HEK293 (cell line): ENCODE data around the gene MPHOSPH9.
A peak's percentile ranks its signal among the peaks of the same experiment; 100 is the strongest.

Source experiments
- CTCF ChIA-PET: fragments of 350-600 bp; formaldehyde crosslinking; extraction: SDS; loops from one replicate; lab custom pipeline; 2021; ENCODE audit warnings: antibody characterized with exemption; lab: Yijun Ruan, JAX
- POLR2A ChIA-PET: fragments of 300-600 bp; formaldehyde crosslinking; extraction: SDS; loops from one replicate; lab custom pipeline; 2020; ENCODE audit warnings: antibody characterized with exemption, inconsistent platforms; lab: Yijun Ruan, JAX
- H3K27ac ChIP-seq: fragments of 200-500 bp; sonication (Bioruptor generic); 2 replicates; pipeline ENCODE4 v1.5.1; 2014; ENCODE audit warnings: low read depth, low read length, control low read depth, inconsistent platforms; ENCODE audit errors: extremely low read depth
- H3K36me3 ChIP-seq, 2 experiments: fragments of 200-500 bp in 1 of 2; sonication (Bioruptor generic) in 1 of 2; 1 replicate in 1 of 2; 2 replicates in 1 of 2; pipeline ENCODE4 v1.5.1; 2014 to 2017; ENCODE audit warnings: inconsistent platforms in 2 of 2, low read length in 2 of 2; ENCODE audit not compliant: control insufficient read depth in 2 of 2, insufficient read depth in 1 of 2
- H3K4me1 ChIP-seq: fragments of 200-500 bp; sonication (Bioruptor generic); 2 replicates; pipeline ENCODE4 v1.5.1; 2014; ENCODE audit warnings: mild to moderate bottlenecking, low read length, inconsistent platforms; ENCODE audit not compliant: control insufficient read depth, insufficient read depth
- H3K4me3 ChIP-seq: 2 replicates; pipeline ENCODE4 v1.5.1; 2011; ENCODE audit warnings: low read depth, mild to moderate bottlenecking, control low read depth, low read length, moderate library complexity
- H3K9me3 ChIP-seq: fragments of 200-500 bp; sonication (Bioruptor generic); 2 replicates; pipeline ENCODE4 v1.5.1; 2014; ENCODE audit warnings: low read depth, low read length, inconsistent platforms; ENCODE audit not compliant: control insufficient read depth, insufficient read depth
- KLF1 ChIP-seq: fragments of 450-650 bp; formaldehyde crosslinking; IDR thresholded peaks from 2 replicates; pipeline ENCODE4 v1.5.1; 2016; ENCODE audit warnings: missing biosample characterization, missing genetic modification characterization
- OSR2 ChIP-seq: fragments of 450-650 bp; formaldehyde crosslinking; IDR thresholded peaks from 2 replicates; pipeline ENCODE4 v1.5.1; 2016; ENCODE audit warnings: missing biosample characterization, missing genetic modification characterization
- PRDM1 ChIP-seq: fragments of 450-650 bp; formaldehyde crosslinking; IDR thresholded peaks from 2 replicates; pipeline ENCODE4; 2016; ENCODE audit warnings: missing biosample characterization, missing genetic modification characterization
- REPIN1 ChIP-seq: fragments of 450-650 bp; formaldehyde crosslinking; IDR thresholded peaks from 2 replicates; pipeline ENCODE4 v1.5.1; 2017; ENCODE audit warnings: missing biosample characterization, missing genetic modification characterization, low read depth
- TRIM28 ChIP-seq: IDR thresholded peaks from 2 replicates; pipeline ENCODE4 v1.6.1; 2011; ENCODE audit warnings: low read length, control low read depth, borderline replicate concordance
- YY1 ChIP-seq: fragments of 450-650 bp; formaldehyde crosslinking; IDR thresholded peaks from 2 replicates; pipeline ENCODE4 v1.5.1; 2018; ENCODE audit warnings: missing biosample characterization, missing genetic modification characterization
- ZFP3 ChIP-seq: fragments of 450-650 bp; formaldehyde crosslinking; IDR thresholded peaks from 2 replicates; pipeline ENCODE4 v1.5.1; 2016; ENCODE audit warnings: low read depth, missing biosample characterization, missing genetic modification characterization
- ZNF175 ChIP-seq: fragments of 450-650 bp; formaldehyde crosslinking; IDR thresholded peaks from 2 replicates; pipeline ENCODE4 v1.5.1; 2016; ENCODE audit warnings: missing biosample characterization, missing genetic modification characterization
- ZNF24 ChIP-seq: fragments of 450-650 bp; formaldehyde crosslinking; IDR thresholded peaks from 2 replicates; pipeline ENCODE4 v1.5.1; 2016; ENCODE audit warnings: missing biosample characterization, missing genetic modification characterization
- ZNF37A ChIP-seq: fragments of 450-650 bp; IDR thresholded peaks from 2 replicates; pipeline ENCODE4 v1.5.1; 2018; ENCODE audit warnings: missing biosample characterization, missing genetic modification characterization
- ZNF610 ChIP-seq: fragments of 450-650 bp; formaldehyde crosslinking; IDR thresholded peaks from 2 replicates; pipeline ENCODE4 v1.5.1; 2016; ENCODE audit warnings: missing biosample characterization, missing genetic modification characterization, borderline replicate concordance
- TF ChIP-seq, protein P1 (sequence below): fragments of 450-650 bp; formaldehyde crosslinking; IDR thresholded peaks from 2 replicates; pipeline ENCODE4 v1.5.1; 2017; ENCODE audit warnings: missing biosample characterization, missing genetic modification characterization
- TF ChIP-seq, protein P2 (sequence below): fragments of 450-650 bp; IDR thresholded peaks from 2 replicates; pipeline ENCODE4 v1.5.1; 2018; ENCODE audit warnings: missing biosample characterization, mild to moderate bottlenecking, missing genetic modification characterization
- TF ChIP-seq, protein P3 (sequence below): fragments of 450-650 bp; formaldehyde crosslinking; IDR thresholded peaks from 2 replicates; pipeline ENCODE4 v1.5.1; 2016; ENCODE audit warnings: missing biosample characterization, missing genetic modification characterization

Gene MPHOSPH9

DNA sequence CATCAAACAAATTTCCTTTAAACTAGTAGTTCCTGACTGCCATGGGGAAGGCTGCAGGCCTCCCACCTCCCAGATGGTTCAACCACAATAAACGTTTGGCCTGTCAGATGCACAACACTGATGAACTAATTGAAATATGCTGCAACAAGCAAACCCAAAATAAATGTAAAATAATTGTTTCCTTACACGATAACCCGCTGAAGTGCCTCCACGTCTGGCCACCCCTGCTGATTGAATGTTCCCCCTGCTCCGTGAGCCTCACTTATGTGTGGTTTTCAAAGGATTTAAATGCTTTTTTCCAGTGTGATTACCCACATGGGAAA, 90.5 kb downstream of the MPHOSPH9 start:
- Histone ChIP-seq H3K4me1 (peaks cover 12% of the 10 kb centered on the region), H3K27ac (no peak overlapping the region), H3K4me3 (no peak overlapping the region), H3K36me3 (no peaks in the 10 kb centered on the region), H3K9me3 (no peaks in the 10 kb centered on the region)
- TF ChIP-seq, protein P1, sequence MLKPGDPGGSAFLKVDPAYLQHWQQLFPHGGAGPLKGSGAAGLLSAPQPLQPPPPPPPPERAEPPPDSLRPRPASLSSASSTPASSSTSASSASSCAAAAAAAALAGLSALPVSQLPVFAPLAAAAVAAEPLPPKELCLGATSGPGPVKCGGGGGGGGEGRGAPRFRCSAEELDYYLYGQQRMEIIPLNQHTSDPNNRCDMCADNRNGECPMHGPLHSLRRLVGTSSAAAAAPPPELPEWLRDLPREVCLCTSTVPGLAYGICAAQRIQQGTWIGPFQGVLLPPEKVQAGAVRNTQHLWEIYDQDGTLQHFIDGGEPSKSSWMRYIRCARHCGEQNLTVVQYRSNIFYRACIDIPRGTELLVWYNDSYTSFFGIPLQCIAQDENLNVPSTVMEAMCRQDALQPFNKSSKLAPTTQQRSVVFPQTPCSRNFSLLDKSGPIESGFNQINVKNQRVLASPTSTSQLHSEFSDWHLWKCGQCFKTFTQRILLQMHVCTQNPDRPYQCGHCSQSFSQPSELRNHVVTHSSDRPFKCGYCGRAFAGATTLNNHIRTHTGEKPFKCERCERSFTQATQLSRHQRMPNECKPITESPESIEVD (tag by site-specific recombination) = peak; percentile 42
- no peak for TF ChIP-seq REPIN1
- ChIA-PET POLR2A (interaction anchor here (0.9 kb wide), 1 partner anchor 67 kb away, joined by 4 read pairs; no protein-coding TSS in a partner anchor), CTCF (interaction anchor here (0.6 kb wide), 2 partner anchors 37 to 95 kb away, joined by 3 to 4 read pairs; no protein-coding TSS in a partner anchor)

DNA sequence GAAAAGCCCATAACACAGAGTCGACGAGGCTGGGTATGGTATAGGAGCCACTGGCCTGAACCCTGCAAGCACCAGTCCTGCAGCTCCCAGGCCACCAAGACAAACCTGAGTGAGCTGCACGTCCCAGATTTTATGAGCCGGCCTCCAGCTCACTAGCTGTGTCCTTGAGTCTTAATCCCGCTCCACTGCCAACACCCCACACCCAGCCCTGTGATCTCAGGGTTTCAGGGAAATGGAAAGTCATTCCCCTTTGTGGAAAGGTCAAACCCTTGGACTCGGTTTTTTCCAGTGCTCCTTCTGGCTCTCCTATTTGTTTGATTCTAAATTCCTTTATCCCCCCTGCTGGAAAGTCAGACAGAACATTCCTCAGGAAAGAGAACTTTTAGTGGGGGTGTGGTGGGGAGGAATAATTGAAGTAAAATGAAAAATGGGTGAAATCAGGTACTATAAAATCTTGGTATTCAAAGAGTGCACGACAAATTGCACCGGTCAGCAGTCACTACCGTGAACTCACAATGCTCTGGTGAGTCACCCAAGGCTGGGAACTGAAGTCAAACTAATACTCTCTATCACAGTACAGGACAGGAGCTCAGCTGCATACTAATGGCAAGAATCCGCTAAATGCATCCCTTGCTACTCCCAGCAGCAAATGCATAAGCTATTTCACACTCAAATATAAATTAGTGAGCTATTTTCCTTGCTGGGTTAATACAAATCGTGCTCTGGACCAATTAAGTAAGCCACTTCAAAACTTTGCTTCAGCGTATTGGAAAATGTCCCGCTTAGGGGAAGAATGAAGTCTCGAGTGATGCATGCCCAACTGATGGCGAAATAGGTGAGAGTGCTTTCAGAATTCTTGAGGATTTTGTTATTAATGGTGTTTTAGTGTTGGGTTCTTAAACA, 91.1 kb downstream of the MPHOSPH9 start:
- peaks cover 12% of the 10 kb centered on the region for H3K4me1 ChIP-seq
- TF ChIP-seq ZFP3 (tag by site-specific recombination) (no peak), TRIM28 (no peak), ZNF37A (tag by site-specific recombination) (no peak), OSR2 (tag by site-specific recombination) (0 out of 2 replicates have a peak, but pooled peaks have one; percentile 32), ZNF610 (no peak), YY1 (tag by site-specific recombination) (no peak)
- TF ChIP-seq, protein P2, sequence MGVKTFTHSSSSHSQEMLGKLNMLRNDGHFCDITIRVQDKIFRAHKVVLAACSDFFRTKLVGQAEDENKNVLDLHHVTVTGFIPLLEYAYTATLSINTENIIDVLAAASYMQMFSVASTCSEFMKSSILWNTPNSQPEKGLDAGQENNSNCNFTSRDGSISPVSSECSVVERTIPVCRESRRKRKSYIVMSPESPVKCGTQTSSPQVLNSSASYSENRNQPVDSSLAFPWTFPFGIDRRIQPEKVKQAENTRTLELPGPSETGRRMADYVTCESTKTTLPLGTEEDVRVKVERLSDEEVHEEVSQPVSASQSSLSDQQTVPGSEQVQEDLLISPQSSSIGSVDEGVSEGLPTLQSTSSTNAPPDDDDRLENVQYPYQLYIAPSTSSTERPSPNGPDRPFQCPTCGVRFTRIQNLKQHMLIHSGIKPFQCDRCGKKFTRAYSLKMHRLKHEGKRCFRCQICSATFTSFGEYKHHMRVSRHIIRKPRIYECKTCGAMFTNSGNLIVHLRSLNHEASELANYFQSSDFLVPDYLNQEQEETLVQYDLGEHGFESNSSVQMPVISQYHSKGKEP (tag by site-specific recombination) = peak; percentile 28; the same call in 1 of the 2 replicates
- no peaks in the 10 kb centered on the region for H3K9me3 ChIP-seq
- no peak overlapping the region for H3K27ac ChIP-seq
- H3K4me3 ChIP-seq = no peak overlapping the region
- no peaks in the 10 kb centered on the region for H3K36me3 ChIP-seq
- POLR2A ChIA-PET = no interaction called here
- CTCF ChIA-PET = interaction anchor here (0.6 kb wide), 1 partner anchor 96 kb away, joined by 3 read pairs; no protein-coding TSS in a partner anchor

DNA sequence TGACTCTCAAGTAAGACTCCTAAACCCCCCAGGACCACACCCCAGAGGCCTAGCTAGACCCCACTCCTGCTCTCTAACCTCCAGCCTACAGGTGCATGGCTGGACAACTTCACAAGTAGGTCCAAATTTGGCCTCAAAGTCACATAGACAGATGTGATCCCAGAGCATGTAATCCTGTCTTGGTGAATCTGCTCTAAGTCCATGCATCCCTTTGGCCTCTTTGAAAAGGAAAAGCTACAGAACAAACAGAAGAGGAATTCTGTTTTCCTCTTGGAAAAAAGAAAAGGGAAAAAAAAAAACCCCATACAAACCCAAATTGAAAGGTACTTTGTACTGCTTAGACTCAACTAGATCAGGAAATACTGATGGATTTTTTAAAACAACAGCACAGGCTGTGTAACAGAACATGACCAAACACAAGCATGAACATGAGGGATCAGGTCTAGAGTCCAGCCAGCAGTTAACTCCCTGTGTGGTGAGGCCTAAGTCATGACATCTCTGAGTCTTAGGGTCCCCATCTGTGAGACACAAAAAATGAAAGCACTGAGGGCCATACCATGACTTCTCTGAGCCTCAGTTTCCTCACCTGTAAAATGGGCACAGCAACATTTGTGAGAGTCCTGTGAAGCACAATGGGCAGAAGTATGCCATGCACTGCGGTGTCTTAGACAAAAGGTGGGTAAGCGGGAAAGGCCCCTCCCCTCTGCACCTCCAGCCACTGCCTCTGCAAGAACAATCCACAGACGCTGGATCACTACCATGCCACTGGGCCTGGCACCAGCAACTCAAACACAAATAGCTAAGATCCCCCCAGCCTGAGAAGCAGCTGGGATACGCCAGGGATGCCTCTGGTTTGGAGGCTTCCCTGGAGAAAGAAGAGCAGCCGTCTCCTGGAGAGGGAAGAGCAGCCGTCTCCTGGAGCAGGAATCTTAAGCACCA, 92.0 kb downstream of the MPHOSPH9 start:
- TF ChIP-seq PRDM1 (tag by site-specific recombination) (peak; percentile 31; the same call in 1 of the 2 replicates), KLF1 (tag by site-specific recombination) (0 out of 2 replicates have a peak, but pooled peaks have one; percentile 12), ZNF175 (tag by site-specific recombination) (no peak), ZNF24 (tag by site-specific recombination) (0 out of 2 replicates have a peak, but pooled peaks have one; percentile 22)
- TF ChIP-seq, protein P3, sequence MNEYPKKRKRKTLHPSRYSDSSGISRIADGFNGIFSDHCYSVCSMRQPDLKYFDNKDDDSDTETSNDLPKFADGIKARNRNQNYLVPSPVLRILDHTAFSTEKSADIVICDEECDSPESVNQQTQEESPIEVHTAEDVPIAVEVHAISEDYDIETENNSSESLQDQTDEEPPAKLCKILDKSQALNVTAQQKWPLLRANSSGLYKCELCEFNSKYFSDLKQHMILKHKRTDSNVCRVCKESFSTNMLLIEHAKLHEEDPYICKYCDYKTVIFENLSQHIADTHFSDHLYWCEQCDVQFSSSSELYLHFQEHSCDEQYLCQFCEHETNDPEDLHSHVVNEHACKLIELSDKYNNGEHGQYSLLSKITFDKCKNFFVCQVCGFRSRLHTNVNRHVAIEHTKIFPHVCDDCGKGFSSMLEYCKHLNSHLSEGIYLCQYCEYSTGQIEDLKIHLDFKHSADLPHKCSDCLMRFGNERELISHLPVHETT (tag by site-specific recombination) = no peak
- Histone ChIP-seq H3K27ac (no peak overlapping the region), H3K4me3 (no peak overlapping the region), H3K9me3 (no peaks in the 10 kb centered on the region), H3K36me3 (no peaks in the 10 kb centered on the region), H3K4me1 (peaks cover 12% of the 10 kb centered on the region)
- ChIA-PET POLR2A (no interaction called here), CTCF (interaction anchor here (1.4 kb wide), 1 partner anchor 86 kb away, joined by 3 read pairs; no protein-coding TSS in a partner anchor)
